B cell (primary cell): ENCODE results near the gene C15orf40. TPM values are rescaled to one million over a fixed set of nuclear protein-coding genes. Genes with fewer than 3 reads are reported as not detected.

Source experiments
- ATAC-seq: fragments of 200-7000 bp; cut with Tn5 transposase; one replicate; pipeline ENCODE4 v1.10.0; 2021; ENCODE audit warnings: low read depth, mild to moderate bottlenecking, moderate number of reproducible peaks, moderate library complexity
- CTCF ChIA-PET: fragments of 350-600 bp; sonication (Branson Sonifier 250); formaldehyde crosslinking; loops from one replicate; lab custom pipeline; 2021; ENCODE audit warnings: antibody characterized with exemption, inconsistent platforms; lab: Charles Lee
- POLR2A ChIA-PET: fragments of 350-600 bp; sonication (Branson Sonifier 250); formaldehyde crosslinking; loops from one replicate; lab custom pipeline; 2021; ENCODE audit warnings: antibody characterized with exemption; lab: Charles Lee
- DNase-seq: peaks from one replicate; pipeline ENCODE4 v3.0.0; 2013
- H2AFZ ChIP-seq: 2 replicates; pipeline ENCODE4 v1.6.1; 2012; ENCODE audit warnings: mild to moderate bottlenecking, low read depth, low read length; ENCODE audit not compliant: insufficient read depth, poor library complexity, severe bottlenecking
- H3K27ac ChIP-seq, 2 donors: 1 replicate in 1 of 2; 2 replicates in 1 of 2; pipeline ENCODE4 v1.5.1; 2012 to 2013; ENCODE audit warnings: low read length in 2 of 2, mild to moderate bottlenecking in 2 of 2, moderate library complexity in 1 of 2
- H3K27me3 ChIP-seq, 4 experiments: fragments of 200-600 bp in 1 of 4; sonication (generic) in 1 of 4; replicated peaks in 1 of 4; 1 replicate in 2 of 4; 2 replicates in 2 of 4; pipeline versions ENCODE4 v1.6.1 to v1.7.0; 2013 to 2016; ENCODE audit warnings: low read length in 3 of 4, mild to moderate bottlenecking in 2 of 4, mixed read lengths in 1 of 4, moderate library complexity in 1 of 4; ENCODE audit not compliant: insufficient read depth in 4 of 4, control insufficient read depth in 3 of 4; ENCODE audit errors: control extremely low read depth in 1 of 4
- H3K36me3 ChIP-seq, 2 experiments: replicated peaks in 1 of 2; 1 replicate in 1 of 2; 2 replicates in 1 of 2; pipeline versions ENCODE4 v1.6.1 to v1.7.1; 2013; ENCODE audit warnings: low read length in 1 of 2; ENCODE audit not compliant: insufficient read depth in 2 of 2, control insufficient read depth in 1 of 2; ENCODE audit errors: control extremely low read depth in 1 of 2, extremely low read depth in 1 of 2
- H3K4me1 ChIP-seq, 2 donors: fragments of 200-600 bp in 1 of 2; sonication (generic) in 1 of 2; 1 replicate in 1 of 2; 2 replicates in 1 of 2; pipeline versions ENCODE4 v1.5.1 to v1.6.1; 2013 to 2017; ENCODE audit warnings: low read length in 2 of 2; ENCODE audit not compliant: control insufficient read depth in 2 of 2, insufficient read depth in 2 of 2
- H3K4me2 ChIP-seq: replicated peaks from 2 replicates; pipeline ENCODE3; 2012; ENCODE audit warnings: mild to moderate bottlenecking, low read depth, low read length; ENCODE audit not compliant: poor library complexity, severe bottlenecking
- H3K4me3 ChIP-seq, 5 experiments: fragments of 200-600 bp in 1 of 5; sonication (generic) in 1 of 5; 1 replicate in 3 of 5; 2 replicates in 2 of 5; pipeline versions ENCODE4 v1.5.1 to v1.7.0; 2011 to 2016; ENCODE audit warnings: low read length in 4 of 5, mild to moderate bottlenecking in 4 of 5, low read depth in 2 of 5, control low read depth in 1 of 5, moderate library complexity in 1 of 5; ENCODE audit not compliant: insufficient read depth in 1 of 5; ENCODE audit errors: control extremely low read depth in 1 of 5, extremely low read depth in 1 of 5
- H3K79me2 ChIP-seq: fragments of 200-600 bp; sonication (generic); one replicate; pipeline ENCODE4 v1.6.0; 2016; ENCODE audit warnings: low read length; ENCODE audit not compliant: control insufficient read depth, insufficient read depth
- H3K9ac ChIP-seq: fragments of 200-600 bp; sonication (generic); 2 replicates; pipeline ENCODE4 v1.6.1; 2017; ENCODE audit warnings: mild to moderate bottlenecking, low read length, moderate library complexity
- H3K9me3 ChIP-seq, 3 donors: one replicate each; pipeline versions ENCODE4 v1.6.1 to v1.7.1; 2013; ENCODE audit warnings: low read length in 2 of 3; ENCODE audit not compliant: control insufficient read depth in 2 of 3, insufficient read depth in 1 of 3; ENCODE audit errors: control extremely low read depth in 1 of 3
- H4K20me1 ChIP-seq: 2 replicates; pipeline ENCODE4 v1.6.0; 2012; ENCODE audit warnings: mild to moderate bottlenecking, low read length; ENCODE audit not compliant: insufficient read depth, control insufficient read depth, poor library complexity, severe bottlenecking
- H3K27ac Mint-ChIP-seq: one replicate; pipeline ENCODE4 v1.8.0; 2021; ENCODE audit warnings: mixed read lengths
- H3K27me3 Mint-ChIP-seq: one replicate; pipeline ENCODE4 v1.8.0; 2021; ENCODE audit warnings: mixed read lengths
- H3K4me1 Mint-ChIP-seq: one replicate; pipeline ENCODE4 v1.8.0; 2021; ENCODE audit warnings: mixed read lengths
- H3K4me3 Mint-ChIP-seq: one replicate; pipeline ENCODE4 v1.8.0; 2021; ENCODE audit warnings: mixed read lengths
- H3K9me3 Mint-ChIP-seq: one replicate; pipeline ENCODE4 v1.8.0; 2022; ENCODE audit warnings: mixed read lengths; ENCODE audit not compliant: insufficient read depth
- CTCF ChIP-seq: fragments of 200-600 bp; IDR thresholded peaks from one replicate; pipeline ENCODE4 v1.8.0; 2022; ENCODE audit warnings: antibody characterized with exemption, mild to moderate bottlenecking
- EZH2 ChIP-seq: IDR thresholded peaks from 2 replicates; pipeline ENCODE4 v1.6.1; 2012; ENCODE audit warnings: borderline replicate concordance, low read depth, mild to moderate bottlenecking, moderate library complexity, low read length; ENCODE audit not compliant: insufficient read depth, poor library complexity, severe bottlenecking
- WGBS: methylation state at CpG from one replicate; pipeline ENCODE4 v1.1.5; 2013; ENCODE audit warnings: missing lambda C conversion rate; ENCODE audit not compliant: insufficient coverage; 5-methylcytosine and 5-hydroxymethylcytosine counted together
- intact Hi-C: fragments of 100-400 bp; cut with micrococcal nuclease; formaldehyde crosslinking; loops from one replicate; pipeline ENCODE4 v1.10.0; 2022
- polyA plus RNA-seq: library from polyadenylated mRNA; depleted of rRNA; stranded (reverse); fragments of >200 nt; gene quantifications from 2 replicates; pipeline ENCODE4 v1.2.3, GENCODE V29; 2012
- total RNA-seq, 2 donors: library from RNA; stranded (reverse); fragments of 120-200 nt in 1 of 2; gene quantifications; 1 replicate in 1 of 2; 2 replicates in 1 of 2; pipeline versions ENCODE4 v1.2.3 to v1.2.4, GENCODE V29; 2013 to 2022

C15orf40 gene
- total and polyA plus RNA-seq, 2 donors (not counting 1 experiment from before 2014, with no cell fraction given), result 24.0 to 40.7 TPM

- H3K9me3 Mint-ChIP-seq, result no peaks in the 10 kb centered on the region
- WGBS, result no CpG with 5 or more reads among the region's 3 CpGs
- H3K4me2 ChIP-seq, result no peak overlapping the region
- H3K27ac ChIP-seq, result no peak overlapping the region
- ATAC-seq (no peak), DNase-seq (no peak)
- TF ChIP-seq CTCF (no peak), EZH2 (no peak)
- no peaks in the 10 kb centered on the region for H4K20me1 ChIP-seq
- intact Hi-C loops, result no loop called here
- no peak overlapping the region for H3K9ac ChIP-seq
- H3K27me3 Mint-ChIP-seq, result no peaks in the 10 kb centered on the region
- no peaks in the 10 kb centered on the region for H3K27me3 ChIP-seq
- no peaks in the 10 kb centered on the region for H3K36me3 ChIP-seq
- H3K27ac Mint-ChIP-seq, result no peak overlapping the region
- no peaks in the 10 kb centered on the region for H3K9me3 ChIP-seq
- no peaks in the 10 kb centered on the region for H3K4me1 ChIP-seq
- ChIA-PET POLR2A (no interaction called here), CTCF (interaction anchor here (0.5 kb wide), 1 partner anchor 15 kb away, joined by 3 read pairs; no protein-coding TSS in a partner anchor)
- no peak overlapping the region for H3K4me3 ChIP-seq
- H2AFZ ChIP-seq, result no peak overlapping the region
- no peaks in the 10 kb centered on the region for H3K79me2 ChIP-seq
- H3K4me3 Mint-ChIP-seq, result no peak overlapping the region
- H3K4me1 Mint-ChIP-seq, result no peaks in the 10 kb centered on the region
Observed at GRCh38 chr15:82970078-82970686, 41.3 kb downstream of the C15orf40 start.

- no peak overlapping the region for H3K4me3 ChIP-seq
- intact Hi-C loops, result no loop called here
- Mint-ChIP-seq H3K4me1 (no peaks in the 10 kb centered on the region), H3K27me3 (no peaks in the 10 kb centered on the region), H3K27ac (no peak overlapping the region), H3K9me3 (no peaks in the 10 kb centered on the region), H3K4me3 (no peak overlapping the region)
- H3K27me3 ChIP-seq, result no peaks in the 10 kb centered on the region
- H3K27ac ChIP-seq, result no peak overlapping the region
- no peak overlapping the region for H3K4me2 ChIP-seq
- no peak for ATAC-seq
- H3K4me1 ChIP-seq, result no peaks in the 10 kb centered on the region
- no peaks in the 10 kb centered on the region for H3K9me3 ChIP-seq
- ChIA-PET POLR2A (no interaction called here), CTCF (no interaction called here)
- H4K20me1 ChIP-seq, result no peaks in the 10 kb centered on the region
- H3K79me2 ChIP-seq, result no peaks in the 10 kb centered on the region
- TF ChIP-seq CTCF, result no peak
- no peak for TF ChIP-seq EZH2
- no peak overlapping the region for H2AFZ ChIP-seq
- DNase-seq, result no peak
- H3K9ac ChIP-seq, result no peak overlapping the region
- WGBS, result 100% methylated on average over 3 of the region's 7 CpGs
- no peaks in the 10 kb centered on the region for H3K36me3 ChIP-seq
Observed at GRCh38 chr15:82969353-82969752, 42.1 kb downstream of the C15orf40 start.
